H54 (cell line): Measurements from ENCODE around the gene RFT1.

Experiments used
- DNase-seq: peaks from one replicate; pipeline ENCODE4 v3.0.0; 2011; ENCODE audit warnings: low spot score, mixed read lengths; ENCODE audit not compliant: insufficient read length
- FAIRE-seq: peaks from 3 replicates; lab custom pipeline; 2011; peaks lifted over from hg19 to GRCh38; lab: Jason Lieb, UNC
- POLR2A ChIP-seq: IDR thresholded peaks from 2 replicates; pipeline ENCODE4 v1.6.1; 2011; ENCODE audit warnings: low read depth, mild to moderate bottlenecking, low read length

Gene RFT1, protein sequence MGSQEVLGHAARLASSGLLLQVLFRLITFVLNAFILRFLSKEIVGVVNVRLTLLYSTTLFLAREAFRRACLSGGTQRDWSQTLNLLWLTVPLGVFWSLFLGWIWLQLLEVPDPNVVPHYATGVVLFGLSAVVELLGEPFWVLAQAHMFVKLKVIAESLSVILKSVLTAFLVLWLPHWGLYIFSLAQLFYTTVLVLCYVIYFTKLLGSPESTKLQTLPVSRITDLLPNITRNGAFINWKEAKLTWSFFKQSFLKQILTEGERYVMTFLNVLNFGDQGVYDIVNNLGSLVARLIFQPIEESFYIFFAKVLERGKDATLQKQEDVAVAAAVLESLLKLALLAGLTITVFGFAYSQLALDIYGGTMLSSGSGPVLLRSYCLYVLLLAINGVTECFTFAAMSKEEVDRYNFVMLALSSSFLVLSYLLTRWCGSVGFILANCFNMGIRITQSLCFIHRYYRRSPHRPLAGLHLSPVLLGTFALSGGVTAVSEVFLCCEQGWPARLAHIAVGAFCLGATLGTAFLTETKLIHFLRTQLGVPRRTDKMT

DNA sequence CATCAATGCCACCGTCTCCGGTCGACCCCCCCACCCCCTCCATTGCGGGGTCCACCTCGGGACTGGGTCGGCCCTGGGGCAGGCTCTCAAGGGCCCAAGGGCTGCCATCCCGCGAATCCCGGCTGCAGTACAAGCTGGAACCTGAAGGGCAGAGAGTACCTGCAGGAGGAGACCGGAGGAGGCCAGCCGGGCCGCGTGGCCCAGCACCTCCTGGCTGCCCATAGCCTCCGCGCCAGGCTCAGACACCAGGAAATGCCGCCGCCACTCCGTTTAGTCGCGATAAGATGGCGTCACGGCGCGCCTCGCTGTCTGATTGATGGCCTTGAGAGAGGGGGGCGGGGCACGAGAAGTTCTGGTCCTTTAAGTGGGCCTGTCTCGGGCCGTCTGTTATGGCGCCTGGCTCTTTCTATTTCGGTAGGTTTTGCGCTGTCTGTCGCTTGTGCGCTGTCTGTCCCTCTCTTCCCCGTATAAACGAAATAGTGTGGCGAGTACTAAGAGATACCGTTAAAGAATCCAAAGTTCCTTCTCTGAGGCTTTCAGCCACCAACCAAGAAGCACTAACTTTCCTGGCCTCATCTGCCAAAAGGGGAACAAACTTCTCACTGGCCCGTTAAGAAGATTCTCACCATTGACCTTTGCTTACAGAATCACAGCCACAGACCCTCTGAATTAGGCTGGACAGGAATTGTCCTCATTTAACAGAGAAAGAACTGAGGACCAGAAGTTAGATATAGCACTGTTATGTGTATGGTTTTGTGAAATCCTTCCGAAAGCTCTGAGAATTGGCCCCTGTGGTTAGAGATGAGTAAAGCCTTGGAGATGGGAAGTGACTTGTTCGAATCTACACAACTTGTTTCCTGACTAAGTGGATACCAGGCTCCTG, at the start of gene RFT1:
Gene RFT1 (minus strand): TSS at position 257 of the 883 bp plus-strand sequence. CDS start 35 bp downstream, at position 222.
- TF ChIP-seq POLR2A, result peak; percentile 85
- FAIRE-seq (peak; percentile 20), DNase-seq (peak; percentile 70)

DNA sequence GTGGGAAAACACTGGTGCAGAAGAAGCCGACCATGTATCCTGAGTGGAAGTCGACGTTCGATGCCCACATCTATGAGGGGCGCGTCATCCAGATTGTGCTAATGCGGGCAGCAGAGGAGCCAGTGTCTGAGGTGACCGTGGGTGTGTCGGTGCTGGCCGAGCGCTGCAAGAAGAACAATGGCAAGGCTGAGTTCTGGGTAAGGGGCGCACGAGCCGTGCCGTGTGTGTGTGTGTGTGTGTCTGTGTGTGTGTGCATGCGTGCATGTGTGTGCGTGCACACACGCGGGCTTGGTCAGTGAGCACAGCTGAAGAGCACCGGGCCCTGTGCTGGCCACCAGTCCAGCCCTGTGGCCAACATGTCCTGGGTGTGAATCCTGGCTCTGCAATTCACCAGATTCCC, 49.3 kb upstream of the RFT1 start:
- no peak for FAIRE-seq
- no peak for TF ChIP-seq POLR2A
- DNase-seq, result no peak

DNA sequence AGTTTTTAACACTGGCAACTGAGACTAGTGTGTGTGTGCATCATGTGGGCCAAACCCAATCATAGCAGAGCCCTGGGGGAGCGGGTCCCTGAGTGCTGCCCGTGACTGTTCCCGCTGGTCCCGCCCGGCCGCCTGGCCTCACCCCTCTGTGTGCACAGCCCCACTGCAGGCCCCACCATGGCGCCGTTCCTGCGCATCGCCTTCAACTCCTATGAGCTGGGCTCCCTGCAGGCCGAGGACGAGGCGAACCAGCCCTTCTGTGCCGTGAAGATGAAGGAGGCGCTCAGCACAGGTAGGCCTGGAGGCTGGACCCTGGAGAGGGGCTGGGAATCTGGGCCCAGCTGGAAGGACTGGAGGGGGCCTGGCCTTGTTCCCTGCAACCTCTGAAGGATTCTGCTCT, 48.0 kb upstream of the RFT1 start:
- no peak for FAIRE-seq
- no peak for DNase-seq
- no peak for TF ChIP-seq POLR2A

DNA sequence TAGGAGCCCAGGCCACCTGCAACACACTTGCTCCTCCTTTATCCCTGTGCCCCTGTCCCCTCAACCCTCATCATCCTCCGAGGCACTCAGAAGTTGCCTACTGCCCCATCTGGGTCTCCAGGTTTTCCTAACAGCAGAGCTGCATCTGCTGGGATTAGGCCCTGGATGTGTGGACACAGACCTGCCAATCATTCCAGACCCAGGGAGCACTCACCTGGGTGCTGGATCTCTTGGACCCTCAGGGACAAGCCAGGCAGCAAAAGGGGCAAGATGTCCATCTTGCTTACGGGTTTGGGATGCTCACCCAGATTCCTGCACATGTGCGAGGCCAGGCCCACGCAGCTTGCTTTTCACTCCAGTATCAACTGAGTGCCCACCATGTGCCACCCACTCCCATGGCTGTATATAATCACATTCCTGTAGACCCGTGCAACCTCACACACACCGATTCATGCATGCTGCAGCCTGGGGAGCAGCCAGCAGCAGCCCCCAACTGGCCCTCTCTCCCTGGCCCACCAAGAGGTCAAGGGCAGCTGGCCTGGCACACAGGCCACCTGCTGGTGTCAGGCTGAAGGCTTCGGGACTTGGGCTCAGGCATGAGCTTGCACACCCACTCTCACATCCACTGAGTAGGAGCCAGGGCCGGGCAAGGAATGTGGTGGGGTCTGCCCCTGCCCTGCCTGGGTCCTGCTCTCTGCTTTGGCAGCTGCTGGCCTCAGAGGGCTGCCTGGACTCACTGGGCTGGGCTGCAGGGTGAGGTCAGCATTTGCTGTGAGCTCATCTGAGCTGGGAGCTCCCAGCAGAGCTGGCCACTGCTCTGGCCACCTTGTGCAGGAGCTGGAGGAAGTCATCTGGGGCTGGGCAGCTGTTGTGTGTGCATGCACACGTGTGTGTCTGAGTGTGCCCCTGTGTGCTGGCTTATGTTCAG, 45.6 kb upstream of the RFT1 start:
- TF ChIP-seq POLR2A, result no peak
- DNase-seq (peak; percentile 70), FAIRE-seq (no peak)

DNA sequence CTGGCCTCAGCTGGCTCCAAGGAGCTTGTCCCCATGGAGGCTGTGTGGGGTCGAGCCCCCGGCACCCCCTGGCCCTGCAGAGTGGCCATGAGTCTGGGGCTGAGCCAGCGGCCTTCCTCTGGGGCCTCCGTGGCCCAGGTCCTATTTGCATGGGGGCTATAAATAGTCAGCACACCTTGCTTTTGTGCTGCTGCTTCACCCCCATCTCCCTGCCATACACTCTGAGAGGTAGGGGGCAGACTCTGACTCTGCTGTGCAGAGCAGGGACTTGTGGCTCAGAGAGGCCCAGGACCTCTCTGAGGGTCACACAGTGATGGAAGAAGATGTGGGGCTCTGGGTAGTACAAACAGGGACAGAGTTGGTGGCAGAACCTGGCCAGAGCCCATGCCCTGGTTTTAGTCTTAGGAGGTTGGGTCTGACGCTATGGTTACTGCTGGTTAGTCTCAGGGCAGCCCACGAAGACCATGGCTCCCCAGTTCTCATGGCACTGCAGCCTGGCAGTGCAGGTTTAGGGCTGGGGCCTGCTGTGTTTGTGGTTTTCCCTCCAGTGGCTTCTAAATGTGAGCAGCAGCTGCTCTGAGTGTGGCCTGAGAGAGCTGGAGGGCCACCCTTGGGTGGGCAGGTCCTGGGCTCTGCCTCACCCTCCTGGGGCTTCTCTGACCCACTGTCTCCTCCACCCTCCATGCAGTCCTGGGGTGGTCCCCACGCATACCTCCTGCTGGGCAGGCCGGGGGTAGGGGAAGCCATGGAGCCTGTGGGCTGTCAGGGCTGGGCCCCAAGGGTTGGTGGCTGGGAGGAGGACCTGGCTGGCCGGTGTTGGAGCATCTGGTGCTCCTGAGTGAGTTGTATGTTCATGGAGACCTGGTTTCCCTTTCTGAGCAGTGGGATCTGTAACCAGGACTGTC, 44.4 kb upstream of the RFT1 start:
- DNase-seq (no peak), FAIRE-seq (no peak)
- no peak for TF ChIP-seq POLR2A

DNA sequence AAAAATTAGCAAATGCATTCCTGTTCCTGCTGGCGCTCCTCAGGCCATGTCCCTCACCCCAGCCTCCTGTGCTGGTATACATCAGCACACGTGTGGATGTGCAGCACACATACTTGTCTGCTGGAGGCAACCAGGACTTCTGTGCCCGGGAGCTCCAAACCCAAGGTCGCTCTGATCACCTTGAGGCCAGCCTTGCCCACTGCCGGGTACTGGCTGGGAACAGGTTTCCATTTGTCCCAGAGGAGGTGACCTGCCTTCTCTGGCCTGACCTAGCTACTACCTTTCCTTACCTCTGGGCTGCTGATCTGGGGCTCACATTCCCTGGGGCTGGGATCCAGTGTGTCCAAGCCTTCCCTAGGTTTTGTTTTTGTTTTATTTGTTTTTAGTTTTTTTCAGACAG, 42.9 kb upstream of the RFT1 start:
- no peak for TF ChIP-seq POLR2A
- FAIRE-seq (no peak), DNase-seq (no peak)

DNA sequence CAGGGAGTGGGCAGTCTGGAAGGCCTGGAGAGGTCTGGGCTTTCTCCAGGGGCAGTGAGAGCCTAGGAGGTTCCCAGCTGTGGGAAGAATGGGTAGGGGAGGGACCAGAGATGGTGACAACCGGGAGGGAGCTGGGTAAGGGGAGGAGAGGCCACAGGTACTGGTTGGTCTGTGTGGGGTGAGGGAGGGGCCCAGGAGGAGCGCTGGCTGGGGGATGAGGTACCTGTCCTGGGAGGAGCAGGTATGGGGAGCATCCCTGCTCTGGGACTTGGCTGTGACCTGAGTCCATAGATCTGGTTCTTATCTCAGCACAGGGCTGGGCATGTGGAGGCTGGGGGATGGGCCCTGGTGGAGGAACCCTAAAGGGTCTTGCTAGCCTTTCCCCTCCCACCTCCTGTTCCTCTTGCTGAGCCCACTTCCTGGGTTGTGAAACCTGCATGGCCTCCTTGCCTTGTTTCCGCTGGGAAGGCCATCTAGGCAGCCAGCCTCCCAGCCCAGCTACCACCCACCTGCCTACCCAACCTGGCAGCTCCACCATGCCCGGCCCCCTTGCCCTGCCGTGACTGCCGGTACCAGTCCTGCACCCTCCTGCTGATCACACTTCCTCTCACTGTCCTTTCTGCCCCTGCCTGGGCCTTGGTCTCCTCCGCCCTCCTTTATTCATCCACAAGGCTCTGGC, 41.7 kb upstream of the RFT1 start:
- no peak for DNase-seq
- TF ChIP-seq POLR2A, result no peak
- no peak for FAIRE-seq

DNA sequence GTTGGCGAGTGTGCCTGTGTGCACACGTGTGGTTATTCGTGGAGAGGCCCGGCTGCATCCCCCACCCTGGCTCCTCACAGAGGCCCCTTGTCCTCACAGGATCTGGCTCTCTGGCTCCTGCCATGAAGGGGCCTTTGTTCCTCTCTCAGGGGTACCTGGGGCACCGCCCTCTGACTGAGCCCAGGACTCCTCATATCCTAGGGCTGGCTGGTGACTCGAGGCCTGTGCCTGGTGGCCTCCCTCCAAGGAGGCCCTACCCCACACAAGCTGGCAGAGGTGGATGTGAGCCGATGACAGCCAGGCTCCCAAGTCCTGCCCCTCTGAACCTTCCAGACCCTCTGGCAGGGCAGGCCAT, 40.8 kb upstream of the RFT1 start:
- no peak for DNase-seq
- no peak for FAIRE-seq
- TF ChIP-seq POLR2A, result no peak

DNA sequence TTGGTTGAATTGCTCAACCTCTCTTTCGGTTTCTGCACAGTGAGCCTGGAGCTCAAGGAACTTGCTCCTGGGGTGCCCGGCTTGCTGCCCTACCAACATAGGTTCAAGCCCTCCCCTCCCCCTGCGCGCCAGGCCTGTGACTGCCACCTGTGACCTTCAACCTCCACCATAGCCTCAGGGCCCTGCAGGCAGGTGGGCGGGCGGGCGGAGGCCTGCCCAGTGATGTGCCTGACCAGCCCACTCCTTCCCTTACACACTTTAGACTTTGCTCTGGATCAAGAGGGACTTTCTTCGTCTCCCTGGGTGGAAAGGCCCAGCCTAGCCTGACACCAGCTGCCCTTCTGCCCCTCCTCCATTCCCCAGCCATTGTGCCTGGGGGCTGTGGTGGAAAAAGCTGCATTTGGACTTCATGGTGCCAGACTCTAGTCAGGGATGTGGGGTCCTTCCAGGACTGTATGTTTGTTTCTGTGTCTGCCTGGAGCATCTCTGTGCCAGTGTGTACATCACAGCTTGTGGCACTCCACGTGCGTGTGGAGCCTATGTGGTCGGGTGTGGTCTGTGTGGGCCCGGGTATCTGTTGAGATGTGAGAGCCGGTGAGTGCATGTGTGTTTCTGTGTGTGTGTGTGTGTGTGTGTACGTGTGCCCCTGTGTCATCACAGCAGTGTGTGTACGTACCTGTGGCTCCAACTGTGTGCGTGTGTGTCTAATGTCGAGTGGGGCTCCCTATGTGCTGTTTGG, 40.3 kb upstream of the RFT1 start:
- no peak for FAIRE-seq

DNA sequence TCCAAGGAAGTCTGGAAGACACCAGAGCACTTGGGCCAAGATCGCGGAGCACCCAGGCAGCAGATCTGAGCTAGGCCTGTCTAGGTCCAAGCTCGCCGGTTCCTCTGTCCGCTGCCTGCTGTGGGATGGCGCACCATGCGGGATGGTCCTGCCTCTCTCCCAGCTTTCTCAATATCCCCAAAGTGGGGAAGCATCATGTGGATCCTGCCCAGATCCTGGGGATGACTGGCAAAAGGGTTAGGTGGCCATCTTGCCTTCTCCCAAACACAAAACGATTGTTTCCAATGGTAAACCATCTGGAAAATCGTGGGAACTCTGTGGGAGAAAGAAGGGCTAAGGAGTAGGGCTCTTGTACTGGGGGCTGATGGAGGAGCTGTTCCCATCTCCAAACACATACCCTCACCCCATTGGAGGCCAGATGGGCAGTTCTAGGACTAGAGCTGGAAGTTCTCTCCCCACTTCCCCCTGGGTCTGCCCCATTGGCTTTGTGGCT, 39.6 kb upstream of the RFT1 start:
- FAIRE-seq (no peak), DNase-seq (no peak)
- no peak for TF ChIP-seq POLR2A

More for the DNA sequence above, 40.3 kb upstream of the RFT1 start:
- TF ChIP-seq POLR2A, result no peak
- DNase-seq, result no peak
